Stomach (tissue), 4 donors: ENCODE data around the gene ICOS.

Source experiments
- EP300 ChIP-seq: sonication (generic); formaldehyde crosslinking; IDR thresholded peaks from one replicate; pipeline ENCODE4 v1.6.1; 2017; ENCODE audit warnings: antibody characterized with exemption
- POLR2A ChIP-seq, 4 donors: fragments of 450-650 bp; IDR thresholded peaks; one replicate each; pipeline ENCODE4 v1.6.1; 2016; ENCODE audit warnings: antibody characterized with exemption in 4 of 4, control low read depth in 2 of 4, mild to moderate bottlenecking in 1 of 4, moderate library complexity in 1 of 4
- POLR2AphosphoS5 ChIP-seq, 3 donors: sonication (generic); formaldehyde crosslinking; IDR thresholded peaks; one replicate each; pipeline ENCODE4 v1.6.1; 2016; ENCODE audit warnings: antibody characterized with exemption in 3 of 3
- TF ChIP-seq, protein P1 (sequence below), 7 experiments: fragments of 450-650 bp in 4 of 7; fragments of 200-600 bp in 3 of 7; sonication (generic) in 3 of 7; IDR thresholded peaks; one replicate each; pipeline ENCODE4 v1.5.1; 2016 to 2019; ENCODE audit warnings: antibody characterized with exemption in 7 of 7, control low read depth in 2 of 7, mild to moderate bottlenecking in 1 of 7

- TF ChIP-seq, protein P1, sequence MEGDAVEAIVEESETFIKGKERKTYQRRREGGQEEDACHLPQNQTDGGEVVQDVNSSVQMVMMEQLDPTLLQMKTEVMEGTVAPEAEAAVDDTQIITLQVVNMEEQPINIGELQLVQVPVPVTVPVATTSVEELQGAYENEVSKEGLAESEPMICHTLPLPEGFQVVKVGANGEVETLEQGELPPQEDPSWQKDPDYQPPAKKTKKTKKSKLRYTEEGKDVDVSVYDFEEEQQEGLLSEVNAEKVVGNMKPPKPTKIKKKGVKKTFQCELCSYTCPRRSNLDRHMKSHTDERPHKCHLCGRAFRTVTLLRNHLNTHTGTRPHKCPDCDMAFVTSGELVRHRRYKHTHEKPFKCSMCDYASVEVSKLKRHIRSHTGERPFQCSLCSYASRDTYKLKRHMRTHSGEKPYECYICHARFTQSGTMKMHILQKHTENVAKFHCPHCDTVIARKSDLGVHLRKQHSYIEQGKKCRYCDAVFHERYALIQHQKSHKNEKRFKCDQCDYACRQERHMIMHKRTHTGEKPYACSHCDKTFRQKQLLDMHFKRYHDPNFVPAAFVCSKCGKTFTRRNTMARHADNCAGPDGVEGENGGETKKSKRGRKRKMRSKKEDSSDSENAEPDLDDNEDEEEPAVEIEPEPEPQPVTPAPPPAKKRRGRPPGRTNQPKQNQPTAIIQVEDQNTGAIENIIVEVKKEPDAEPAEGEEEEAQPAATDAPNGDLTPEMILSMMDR (IDR thresholded peaks at IDR 0.05), result no peak
- TF ChIP-seq POLR2AphosphoS5 (IDR thresholded peaks at IDR 0.05) (no peak), EP300 (no peak), POLR2A (IDR thresholded peaks at IDR 0.05) (no peak)
These were observed 60.1 kb downstream of the ICOS start for GRCh38 chr2:203996692-203997091.
